ENCODE measurements around the gene E2F2. TPM values are rescaled to one million over a fixed set of nuclear protein-coding genes. Genes with fewer than 3 reads are reported as not detected.

E2F2 gene
- total and polyA plus RNA-seq, 7 donors, result 0.03 to 0.32 (median 0.06) TPM; not detected in 2

- TF ChIP-seq CTCF (IDR thresholded peaks at IDR 0.05), result no peak
- Histone ChIP-seq H3K4me3 (no peak overlapping the region), H3K27ac (no peak overlapping the region), H3K4me1 (peaks cover 17% of the 10 kb centered on the region), H3K27me3 (ENCODE audit: insufficient read depth in 3 of 3, low read length in 2 of 3) (peaks cover 0 to 4% (median 0%) of the 10 kb centered on the region in 3 donors), H3K36me3 (ENCODE audit: insufficient read depth in 1 of 2, low read depth in 1 of 2) (no peaks in the 10 kb centered on the region), H3K9me3 (no peaks in the 10 kb centered on the region)
- 79 to 89% (median 82%) methylated on average over 3 of the region's 3 CpGs for WGBS, 3 donors
- intact Hi-C loops (cut with DNase I), result no loop called here
- ATAC-seq (no peak), DNase-seq (no peak)
These were observed 40.4 kb upstream of the E2F2 start for GRCh38 chr1:23571465-23571864.

- no peak overlapping the region for H3K27ac ChIP-seq
- H3K27me3 ChIP-seq (ENCODE audit: insufficient read depth in 3 of 3, low read length in 2 of 3), result peaks cover 0 to 4% (median 0%) of the 10 kb centered on the region in 3 donors
- no peaks in the 10 kb centered on the region for H3K9me3 ChIP-seq
- DNase-seq (no peak), ATAC-seq (no peak)
- 94 to 98% (median 95%) methylated on average over 4 of the region's 4 CpGs for WGBS, 3 donors
- intact Hi-C loops (cut with DNase I), result no loop called here
- no peak for TF ChIP-seq CTCF (IDR thresholded peaks at IDR 0.05)
- no peaks in the 10 kb centered on the region for H3K36me3 ChIP-seq (ENCODE audit: insufficient read depth in 1 of 2, low read depth in 1 of 2)
- H3K4me3 ChIP-seq, result no peak overlapping the region
- peaks cover 10% of the 10 kb centered on the region for H3K4me1 ChIP-seq
These were observed 39.1 kb upstream of the E2F2 start for GRCh38 chr1:23570001-23570691.

GRCh38 chr1:23568608-23569383 lies 37.8 kb upstream of the E2F2 start:
- Histone ChIP-seq H3K36me3 (ENCODE audit: insufficient read depth in 1 of 2, low read depth in 1 of 2) (no peaks in the 10 kb centered on the region), H3K4me3 (peak overlapping the region; percentile 83), H3K27ac (peak overlapping the region; percentile 75), H3K27me3 (ENCODE audit: insufficient read depth in 3 of 3, low read length in 2 of 3) (peaks cover 0 to 4% (median 0%) of the 10 kb centered on the region in 3 donors), H3K9me3 (no peaks in the 10 kb centered on the region), H3K4me1 (peaks cover 10% of the 10 kb centered on the region)
- ATAC-seq (peak in 3 of 4 donors; percentile 45 to 62 (median 56)), DNase-seq (no peak)
- WGBS, 3 donors, result 30 to 40% (median 30%) methylated on average over 16 of the region's 16 CpGs
- intact Hi-C loops (cut with DNase I), result no loop called here
- no peak for TF ChIP-seq CTCF (IDR thresholded peaks at IDR 0.05)

GRCh38 chr1:23567996-23568607 lies 37.1 kb upstream of the E2F2 start:
- intact Hi-C loops (cut with DNase I), result no loop called here
- Histone ChIP-seq H3K27me3 (ENCODE audit: insufficient read depth in 3 of 3, low read length in 2 of 3) (peaks cover 0 to 4% (median 0%) of the 10 kb centered on the region in 3 donors), H3K4me1 (peaks cover 12% of the 10 kb centered on the region), H3K36me3 (ENCODE audit: insufficient read depth in 1 of 2, low read depth in 1 of 2) (no peaks in the 10 kb centered on the region), H3K27ac (peak overlapping the region; percentile 75), H3K9me3 (no peaks in the 10 kb centered on the region), H3K4me3 (peak overlapping the region; percentile 83)
- TF ChIP-seq CTCF (IDR thresholded peaks at IDR 0.05), result no peak
- WGBS, 3 donors, result 1 to 3% (median 3%) methylated on average over 30 to 65 of the region's 66 CpGs
- DNase-seq, result peak in 1 of 2 donors; percentile 45
- ATAC-seq, result peak; percentile 33 to 77 (median 54)
